AG09319 (cell line): Measurements from ENCODE around the gene AGRP.

Source experiments
- DNase-seq: peaks from one replicate; pipeline ENCODE4 v3.0.0-alpha.2; 2010; ENCODE audit warnings: low read depth; ENCODE audit errors: extremely low read depth
- CTCF ChIP-seq: IDR thresholded peaks from 2 replicates; pipeline ENCODE4 v1.5.1; 2011; ENCODE audit warnings: low read depth, mild to moderate bottlenecking, inconsistent platforms, low read length, moderate library complexity

Gene AGRP

GRCh38 chr16:67454852-67455251, 28.5 kb downstream of the AGRP start:
- TF ChIP-seq CTCF, result no peak
- no peak for DNase-seq

GRCh38 chr16:67454104-67454503, 29.2 kb downstream of the AGRP start:
- no peak for TF ChIP-seq CTCF
- DNase-seq, result no peak

DNA sequence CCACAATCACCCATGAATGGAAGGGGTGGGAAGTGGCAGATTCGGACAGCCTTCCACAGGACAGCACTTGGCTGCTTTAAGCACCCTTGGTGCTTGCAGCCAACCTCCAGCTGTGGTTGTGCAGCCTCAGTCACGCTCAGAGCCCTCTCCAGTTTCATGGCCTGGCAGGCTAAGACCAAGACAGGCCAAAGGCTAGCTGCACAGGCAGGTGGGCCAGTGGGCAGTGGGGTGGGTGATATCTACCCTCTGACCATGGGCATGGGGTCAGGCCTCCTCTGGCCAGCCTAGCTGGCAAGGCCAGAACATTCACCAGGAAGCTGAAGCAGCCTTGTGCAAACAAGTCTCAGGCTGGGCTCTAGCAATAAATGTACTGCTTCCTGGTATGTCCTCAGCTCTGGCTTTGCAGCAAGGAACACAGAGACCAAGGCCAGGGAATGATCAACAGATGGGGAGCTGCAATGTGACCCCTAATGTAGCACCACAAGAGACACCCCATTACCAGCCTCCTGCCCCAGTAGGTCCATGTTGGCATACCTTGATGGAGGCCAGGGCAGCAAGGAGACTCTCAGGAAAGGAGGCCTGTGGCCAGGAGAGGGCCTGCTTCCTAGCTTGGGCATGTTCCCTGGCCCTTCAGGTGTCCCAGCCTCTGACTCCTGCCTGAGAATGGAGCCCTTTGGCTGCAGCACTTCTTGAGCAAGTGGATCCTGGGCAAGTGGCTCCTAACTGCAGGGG, 31.5 kb downstream of the AGRP start:
- TF ChIP-seq CTCF, result no peak
- no peak for DNase-seq

DNA sequence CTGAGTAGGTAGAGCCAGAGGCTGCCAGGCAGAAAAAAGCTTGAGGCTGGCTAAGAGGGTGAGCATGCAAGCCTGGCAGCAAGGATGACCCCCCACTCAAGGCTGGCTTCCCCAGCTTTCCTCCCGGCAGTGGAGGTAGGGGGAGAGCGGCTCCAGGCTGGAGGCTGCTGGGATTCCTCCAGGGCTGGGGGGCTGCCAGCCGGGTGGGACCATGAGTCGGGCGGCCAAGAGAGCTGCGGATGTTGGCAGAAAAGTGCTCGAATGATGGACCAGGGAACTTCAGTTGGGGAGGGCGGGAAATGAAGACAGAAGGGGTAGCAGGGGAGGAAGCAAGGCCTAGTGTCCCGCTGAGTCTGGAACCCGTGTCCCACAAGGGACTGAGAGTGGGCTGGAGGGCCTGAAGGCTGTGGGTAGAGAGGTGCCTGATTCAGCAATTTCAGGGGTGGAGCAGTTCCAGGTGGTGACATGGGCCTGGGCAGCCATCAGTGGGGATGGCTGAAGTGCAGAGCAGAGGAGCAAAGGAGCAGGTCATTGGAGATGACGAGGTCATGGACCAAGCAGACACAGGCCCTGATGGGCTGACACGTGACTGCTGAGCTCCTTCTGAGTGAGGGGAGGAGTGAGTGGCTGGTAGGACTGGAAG, 32.2 kb downstream of the AGRP start:
- DNase-seq, result no peak
- TF ChIP-seq CTCF, result no peak

DNA sequence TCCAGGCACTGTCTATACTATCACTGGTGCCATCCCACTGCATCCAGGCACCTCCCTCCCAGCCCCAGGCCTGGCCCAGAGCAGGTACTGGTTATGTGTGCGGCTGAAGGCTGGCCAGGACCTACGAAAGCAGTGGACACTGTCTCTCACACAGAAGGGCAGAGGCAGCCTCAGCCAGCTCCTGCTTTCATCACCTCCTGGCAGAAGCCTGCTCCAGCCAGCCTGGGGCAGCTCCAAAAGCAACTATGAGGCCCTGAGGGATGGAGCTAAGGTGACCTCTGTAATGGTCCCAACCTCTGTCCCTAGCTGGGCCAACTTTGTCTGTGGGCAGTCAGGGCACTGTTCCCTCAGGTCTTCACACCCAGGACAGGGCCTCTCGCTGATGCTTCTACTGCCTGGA, 33.6 kb downstream of the AGRP start:
- DNase-seq, result no peak
- TF ChIP-seq CTCF, result no peak

- no peak for TF ChIP-seq CTCF
- DNase-seq, result no peak
These were observed 34.0 kb downstream of the AGRP start for GRCh38 chr16:67449336-67449735.

DNA sequence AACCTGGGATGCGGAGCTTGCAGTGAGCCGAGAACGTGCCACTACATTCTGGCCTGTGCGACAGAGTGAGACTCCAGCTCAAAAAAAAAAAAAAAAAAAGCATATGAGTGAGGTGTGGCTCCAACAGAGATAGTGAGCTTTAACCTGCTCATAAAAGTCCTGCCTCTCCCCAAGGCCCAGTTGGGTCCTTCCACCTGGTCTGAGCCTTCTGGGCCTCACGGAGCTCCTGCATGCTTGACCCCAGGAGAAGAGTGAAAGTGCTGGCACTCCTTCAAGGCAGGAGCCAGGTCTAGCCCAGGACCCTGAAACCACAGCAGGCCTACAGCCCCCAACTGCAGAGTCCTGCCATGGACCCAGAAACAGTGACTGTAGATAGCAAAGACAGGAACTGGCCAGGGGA, 34.8 kb downstream of the AGRP start:
- no peak for TF ChIP-seq CTCF
- no peak for DNase-seq
